Kidney epithelial cell (primary cell): ENCODE measurements around the gene AKAP17A. TPM values are rescaled to one million over a fixed set of nuclear protein-coding genes. Genes with fewer than 3 reads are reported as not detected.
"Not testable (repeated sequence)": the region's sequence is repeated elsewhere in the genome, so short reads cannot be mapped to it uniquely, and the experiment has no call there.

Experiments used
- DNase-seq: peaks from one replicate; pipeline ENCODE4 v3.0.0-alpha.2; 2010; ENCODE audit warnings: low read depth
- H3K27me3 ChIP-seq: 2 replicates; pipeline ENCODE4 v1.6.0; 2011; ENCODE audit warnings: low read length; ENCODE audit not compliant: control insufficient read depth, insufficient read depth
- H3K36me3 ChIP-seq: 2 replicates; pipeline ENCODE4 v1.5.1; 2011; ENCODE audit warnings: low read length; ENCODE audit not compliant: control insufficient read depth, insufficient read depth
- H3K4me3 ChIP-seq: 2 replicates; pipeline ENCODE4 v1.5.1; 2011; ENCODE audit warnings: low read depth, mild to moderate bottlenecking, control low read depth, low read length
- total RNA-seq: library from RNA; depleted of rRNA; stranded (reverse); fragments of >200 nt; gene quantifications from 2 replicates; pipeline ENCODE4 v1.2.3, GENCODE V29; 2015
- TF ChIP-seq, protein P1 (sequence below): IDR thresholded peaks from 2 replicates; pipeline ENCODE4 v1.5.1; 2011; ENCODE audit warnings: mild to moderate bottlenecking, moderate library complexity, low read length, control low read depth, inconsistent platforms; ENCODE audit not compliant: insufficient read depth, poor library complexity, severe bottlenecking

The AKAP17A gene
- total RNA-seq, 1 donor from 2014 or later, result 54.4 TPM

DNA sequence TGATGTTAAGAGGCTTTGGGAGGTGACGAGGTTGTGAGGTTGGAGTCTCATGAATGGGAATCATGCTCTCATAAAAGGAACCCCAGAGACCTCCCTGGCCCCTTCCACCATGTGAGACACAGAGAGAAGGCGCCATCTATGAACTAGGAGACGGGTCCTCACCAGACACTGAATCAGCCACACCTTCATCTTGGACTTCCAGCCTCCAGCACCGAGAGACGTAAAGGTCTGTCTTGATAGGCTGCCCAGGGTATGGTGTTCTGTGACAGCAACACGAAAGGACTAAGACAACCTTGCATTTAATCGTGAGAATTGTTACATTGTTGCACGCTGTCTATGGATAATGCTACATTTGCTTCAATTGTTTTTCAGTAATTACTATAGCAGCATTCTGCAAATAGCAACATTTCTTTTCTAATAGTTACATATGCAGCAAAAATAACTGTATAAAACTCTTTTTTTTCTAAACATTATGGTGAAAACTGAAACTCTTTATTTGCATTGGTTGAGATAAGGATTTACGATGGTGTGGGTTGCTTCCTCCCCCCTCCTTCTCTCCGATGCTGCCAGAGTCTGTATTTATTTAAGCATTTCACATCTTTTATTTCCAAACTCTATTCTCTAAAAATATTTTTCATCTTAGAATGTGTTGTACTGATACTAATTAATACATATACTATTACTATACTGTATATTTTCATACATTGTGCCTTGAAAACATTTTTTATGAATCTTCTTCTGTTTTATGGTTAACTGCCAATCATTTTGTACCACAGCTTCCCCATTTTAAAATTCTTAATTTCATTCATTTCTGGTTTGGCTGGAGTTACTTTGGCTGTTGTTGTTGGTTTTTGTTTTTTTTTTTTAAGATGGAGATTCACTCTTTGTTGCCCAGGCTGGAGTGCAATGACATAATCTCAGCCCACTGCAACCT is 26.4 kb upstream of the AKAP17A start:
- Histone ChIP-seq H3K36me3 (no peaks in the 10 kb centered on the region), H3K27me3 (no peaks in the 10 kb centered on the region), H3K4me3 (no peak overlapping the region)
- TF ChIP-seq, protein P1, sequence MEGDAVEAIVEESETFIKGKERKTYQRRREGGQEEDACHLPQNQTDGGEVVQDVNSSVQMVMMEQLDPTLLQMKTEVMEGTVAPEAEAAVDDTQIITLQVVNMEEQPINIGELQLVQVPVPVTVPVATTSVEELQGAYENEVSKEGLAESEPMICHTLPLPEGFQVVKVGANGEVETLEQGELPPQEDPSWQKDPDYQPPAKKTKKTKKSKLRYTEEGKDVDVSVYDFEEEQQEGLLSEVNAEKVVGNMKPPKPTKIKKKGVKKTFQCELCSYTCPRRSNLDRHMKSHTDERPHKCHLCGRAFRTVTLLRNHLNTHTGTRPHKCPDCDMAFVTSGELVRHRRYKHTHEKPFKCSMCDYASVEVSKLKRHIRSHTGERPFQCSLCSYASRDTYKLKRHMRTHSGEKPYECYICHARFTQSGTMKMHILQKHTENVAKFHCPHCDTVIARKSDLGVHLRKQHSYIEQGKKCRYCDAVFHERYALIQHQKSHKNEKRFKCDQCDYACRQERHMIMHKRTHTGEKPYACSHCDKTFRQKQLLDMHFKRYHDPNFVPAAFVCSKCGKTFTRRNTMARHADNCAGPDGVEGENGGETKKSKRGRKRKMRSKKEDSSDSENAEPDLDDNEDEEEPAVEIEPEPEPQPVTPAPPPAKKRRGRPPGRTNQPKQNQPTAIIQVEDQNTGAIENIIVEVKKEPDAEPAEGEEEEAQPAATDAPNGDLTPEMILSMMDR, result no peak
- no peak for DNase-seq

DNA sequence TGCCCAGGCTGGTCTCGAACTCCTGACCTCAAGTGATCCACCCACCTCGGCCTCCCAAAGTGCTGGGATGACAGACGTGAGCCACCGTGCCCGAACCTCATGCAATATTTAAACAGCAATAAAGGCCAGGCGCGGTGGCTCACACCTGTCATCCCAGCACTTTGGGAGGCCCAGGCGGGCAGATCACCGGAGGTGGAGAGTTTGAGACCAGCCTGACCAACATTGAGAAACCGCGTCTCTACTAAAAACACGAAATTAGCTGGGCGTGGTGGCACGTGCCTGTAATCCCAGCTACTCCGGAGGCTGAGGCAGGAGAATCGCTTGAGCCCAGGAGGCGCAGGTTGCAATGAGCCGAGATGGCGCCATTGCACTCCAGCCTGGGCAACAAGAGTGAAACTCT is 17.2 kb upstream of the AKAP17A start:
- not testable (repeated sequence) for H3K27me3 ChIP-seq, H3K36me3 ChIP-seq, H3K4me3 ChIP-seq, DNase-seq

DNA sequence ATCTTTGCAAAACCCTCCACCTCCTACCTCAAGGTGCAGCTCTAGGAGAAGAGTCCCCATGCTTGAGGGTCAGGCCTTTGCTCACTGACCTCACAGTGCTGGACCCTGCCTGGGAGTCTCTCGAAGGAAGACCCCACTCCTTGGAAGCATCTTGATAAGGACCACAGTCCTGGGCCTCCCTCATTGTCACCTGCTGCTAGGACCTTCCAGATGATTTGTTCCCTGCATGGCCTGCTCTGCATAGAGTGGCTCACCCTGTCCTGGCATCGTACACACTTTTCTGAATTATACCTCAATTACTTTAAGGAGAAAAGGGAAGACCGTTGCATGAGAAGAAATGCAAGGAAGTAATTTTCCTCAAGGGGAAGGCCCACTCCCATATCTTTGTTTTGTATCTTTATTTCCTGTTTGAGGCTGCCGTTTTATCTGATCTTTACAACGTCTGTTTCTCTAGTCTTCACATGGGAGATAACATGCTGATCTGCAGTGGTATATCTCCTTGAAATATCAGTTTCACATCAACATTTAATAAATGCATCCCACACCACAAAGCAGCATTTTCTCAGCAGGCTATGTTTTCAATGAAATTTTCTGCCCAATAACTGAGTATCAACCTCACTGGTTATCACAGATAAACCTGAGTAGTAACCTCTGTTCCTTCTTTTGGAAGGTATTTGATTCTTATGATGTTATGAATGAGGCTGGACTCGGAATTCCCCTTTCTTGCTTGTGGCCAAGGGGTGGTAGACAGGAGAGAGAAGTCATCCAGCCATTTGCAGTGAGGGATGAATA is 15.0 kb upstream of the AKAP17A start:
- no peaks in the 10 kb centered on the region for H3K27me3 ChIP-seq
- H3K36me3 ChIP-seq, result no peaks in the 10 kb centered on the region
- TF ChIP-seq, protein P1, result no peak
- no peak overlapping the region for H3K4me3 ChIP-seq
- no peak for DNase-seq

DNA sequence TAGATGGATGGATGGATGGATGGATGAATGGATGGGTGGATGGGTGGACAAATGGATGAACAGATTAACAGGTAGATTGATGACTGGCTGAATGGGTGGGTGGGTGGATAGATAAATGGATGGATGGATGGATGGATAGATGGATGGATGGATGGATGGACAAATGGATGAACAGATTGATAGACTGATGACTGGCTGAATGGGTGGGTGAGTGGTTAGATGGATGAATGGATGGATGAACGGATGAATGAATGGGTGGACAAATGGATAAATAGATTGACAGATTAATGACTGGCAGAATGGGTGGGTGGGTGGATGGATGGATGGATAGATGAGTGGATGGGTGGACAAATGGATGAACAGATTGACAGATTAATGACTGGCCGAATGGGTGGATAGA is 13.6 kb upstream of the AKAP17A start:
- Histone ChIP-seq H3K4me3 (no peak overlapping the region), H3K27me3 (no peaks in the 10 kb centered on the region), H3K36me3 (no peaks in the 10 kb centered on the region)
- DNase-seq, result no peak
- TF ChIP-seq, protein P1, result no peak

DNA sequence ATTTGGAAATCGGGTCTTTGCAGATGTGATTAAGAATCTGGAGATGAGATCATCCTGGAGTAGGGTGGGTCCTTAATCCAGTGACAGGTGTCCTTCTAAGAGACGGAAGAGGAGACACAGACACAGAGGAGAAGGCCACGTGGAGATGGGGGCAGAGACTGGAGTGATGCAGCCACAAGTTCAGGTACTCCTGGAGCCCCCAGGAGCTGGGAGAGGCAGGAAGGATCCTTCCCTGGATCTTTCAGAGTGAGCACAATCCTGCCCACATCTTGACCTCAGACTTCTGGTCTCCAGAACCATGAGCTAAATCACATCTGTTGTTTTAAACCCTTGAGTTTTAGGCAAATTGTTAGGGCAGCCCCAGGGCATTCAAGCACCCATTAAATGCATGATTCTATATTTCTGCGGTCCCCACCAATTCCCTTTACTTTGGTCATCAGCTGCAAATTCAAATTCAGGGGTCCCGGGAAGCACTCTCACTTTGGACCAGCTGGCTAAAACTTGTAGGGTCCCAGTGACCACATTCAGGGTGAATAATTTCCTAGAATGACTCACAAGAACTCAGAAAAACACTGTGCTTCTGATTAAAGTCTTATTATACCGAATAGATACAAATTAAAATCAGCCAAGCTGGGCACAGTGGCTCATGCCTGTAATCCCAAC is 12.8 kb upstream of the AKAP17A start:
- no peak for DNase-seq
- no peaks in the 10 kb centered on the region for H3K36me3 ChIP-seq
- H3K4me3 ChIP-seq, result no peak overlapping the region

More for the DNA sequence above, 12.8 kb upstream of the AKAP17A start:
- H3K27me3 ChIP-seq, result no peaks in the 10 kb centered on the region
- TF ChIP-seq, protein P1, result no peak
